ENCODE measurements around the gene DENND4B. TPM values are rescaled to one million over a fixed set of nuclear protein-coding genes. Genes with fewer than 3 reads are reported as not detected.

Gene DENND4B
- total and polyA plus RNA-seq, 9 of the 15 experiments (the other 6 are each of a cell fraction or from before 2014, with no cell fraction given): 9.5 to 80.5 (median 23.1) TPM

DNA sequence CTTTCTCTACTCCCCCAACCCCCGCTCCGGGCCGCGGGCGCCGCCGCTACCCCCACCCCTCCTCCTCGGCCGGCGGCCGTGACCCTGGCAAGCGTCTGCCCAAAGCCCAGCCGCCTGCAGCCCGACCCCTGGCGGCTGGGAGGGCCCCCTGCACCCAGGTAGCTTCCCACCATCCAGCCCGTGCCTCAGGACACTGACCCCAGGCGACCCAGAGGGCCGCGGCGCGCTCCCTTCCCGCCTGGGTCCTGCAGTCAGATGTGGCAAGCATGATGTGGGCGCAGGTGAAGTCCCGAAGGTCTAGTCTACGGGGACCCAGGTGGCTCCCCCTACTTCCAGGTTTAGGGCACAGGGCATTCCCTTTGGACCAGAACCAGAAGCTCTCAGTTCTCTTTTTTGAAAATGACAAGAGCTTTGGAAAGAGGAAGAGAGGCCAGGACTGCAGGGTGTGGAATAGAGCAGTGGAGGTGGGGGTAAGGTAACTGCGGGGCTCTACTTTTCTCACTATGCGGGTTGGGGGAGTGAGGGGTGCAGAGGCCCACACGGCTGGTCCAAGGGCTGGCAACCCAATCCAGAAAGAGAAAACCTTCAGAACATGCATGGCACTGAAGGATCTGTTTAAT, at the start of gene DENND4B (continued):
- no peak for TF ChIP-seq FOXA3 (CRISPR knock-in tag; conservative IDR thresholded peaks at IDR 0.05 in 1 of 2, IDR thresholded peaks at IDR 0.05 in 1 of 2)
- TF ChIP-seq, protein P1, sequence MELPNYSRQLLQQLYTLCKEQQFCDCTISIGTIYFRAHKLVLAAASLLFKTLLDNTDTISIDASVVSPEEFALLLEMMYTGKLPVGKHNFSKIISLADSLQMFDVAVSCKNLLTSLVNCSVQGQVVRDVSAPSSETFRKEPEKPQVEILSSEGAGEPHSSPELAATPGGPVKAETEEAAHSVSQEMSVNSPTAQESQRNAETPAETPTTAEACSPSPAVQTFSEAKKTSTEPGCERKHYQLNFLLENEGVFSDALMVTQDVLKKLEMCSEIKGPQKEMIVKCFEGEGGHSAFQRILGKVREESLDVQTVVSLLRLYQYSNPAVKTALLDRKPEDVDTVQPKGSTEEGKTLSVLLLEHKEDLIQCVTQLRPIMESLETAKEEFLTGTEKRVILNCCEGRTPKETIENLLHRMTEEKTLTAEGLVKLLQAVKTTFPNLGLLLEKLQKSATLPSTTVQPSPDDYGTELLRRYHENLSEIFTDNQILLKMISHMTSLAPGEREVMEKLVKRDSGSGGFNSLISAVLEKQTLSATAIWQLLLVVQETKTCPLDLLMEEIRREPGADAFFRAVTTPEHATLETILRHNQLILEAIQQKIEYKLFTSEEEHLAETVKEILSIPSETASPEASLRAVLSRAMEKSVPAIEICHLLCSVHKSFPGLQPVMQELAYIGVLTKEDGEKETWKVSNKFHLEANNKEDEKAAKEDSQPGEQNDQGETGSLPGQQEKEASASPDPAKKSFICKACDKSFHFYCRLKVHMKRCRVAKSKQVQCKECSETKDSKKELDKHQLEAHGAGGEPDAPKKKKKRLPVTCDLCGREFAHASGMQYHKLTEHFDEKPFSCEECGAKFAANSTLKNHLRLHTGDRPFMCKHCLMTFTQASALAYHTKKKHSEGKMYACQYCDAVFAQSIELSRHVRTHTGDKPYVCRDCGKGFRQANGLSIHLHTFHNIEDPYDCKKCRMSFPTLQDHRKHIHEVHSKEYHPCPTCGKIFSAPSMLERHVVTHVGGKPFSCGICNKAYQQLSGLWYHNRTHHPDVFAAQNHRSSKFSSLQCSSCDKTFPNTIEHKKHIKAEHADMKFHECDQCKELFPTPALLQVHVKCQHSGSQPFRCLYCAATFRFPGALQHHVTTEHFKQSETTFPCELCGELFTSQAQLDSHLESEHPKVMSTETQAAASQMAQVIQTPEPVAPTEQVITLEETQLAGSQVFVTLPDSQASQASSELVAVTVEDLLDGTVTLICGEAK (IDR thresholded peaks at IDR 0.05): no peak
- TF ChIP-seq, protein P1 (CRISPR knock-in tag; IDR thresholded peaks at IDR 0.05): no peak
- peak; percentile 7; the same call in 1 of the 2 replicates for TF ChIP-seq EP400 (IDR thresholded peaks at IDR 0.05)
- TF ChIP-seq CCNT2 (IDR thresholded peaks at IDR 0.05; ENCODE audit: borderline replicate concordance, extremely low read depth, insufficient read length, low read depth, low read length): peak; percentile 47
- TF ChIP-seq CTCF (IDR thresholded peaks at IDR 0.05 in 2 of 3, conservative IDR thresholded peaks at IDR 0.05 in 1 of 3; ENCODE audit: insufficient read depth in 2 of 3, low read depth in 1 of 3, low read length in 3 of 3): peak; percentile 82 to 94 (median 89)
- no peak for TF ChIP-seq ILK (tag; IDR thresholded peaks at IDR 0.05; ENCODE audit: borderline replicate concordance, low read depth)
- TF ChIP-seq PKNOX1 (IDR thresholded peaks at IDR 0.05): no peak
- TF ChIP-seq TOE1 (IDR thresholded peaks at IDR 0.05; ENCODE audit: borderline replicate concordance): no peak; the same call in 1 of the 2 replicates
- TF ChIP-seq TOE1 (CRISPR knock-in tag; IDR thresholded peaks at IDR 0.05; ENCODE audit: borderline replicate concordance, low read depth): no peak
- no peak for TF ChIP-seq PREB (CRISPR knock-in tag; IDR thresholded peaks at IDR 0.05)
- no peak for TF ChIP-seq YBX1 (IDR thresholded peaks at IDR 0.05)
- TF ChIP-seq ZNF77 (CRISPR knock-in tag; IDR thresholded peaks at IDR 0.05): no peak
- TF ChIP-seq CREM (IDR thresholded peaks at IDR 0.05; ENCODE audit: low read depth): 0 out of 2 replicates have a peak, but pooled peaks have one; percentile 47

Data from K562 (cell line).